ENCODE data around the gene BEST1. TPM values are rescaled to one million over a fixed set of nuclear protein-coding genes. Genes with fewer than 3 reads are reported as not detected.
"Not testable (repeated sequence)": the region's sequence is repeated elsewhere in the genome, so short reads cannot be mapped to it uniquely, and the experiment has no call there.

The BEST1 gene
- total RNA-seq, 2 donors from 2014 or later, result 0.58 to 0.77 TPM

GRCh38 chr11:61996933-61997332 lies 46.8 kb downstream of the BEST1 start:
- Histone ChIP-seq H3K4me3 (no peak overlapping the region), H3K4me1 (peaks cover 5% of the 10 kb centered on the region), H3K9ac (ENCODE audit: low read depth in 2 of 2, low read length in 2 of 2) (no peak overlapping the region), H3K36me3 (no peaks in the 10 kb centered on the region), H3K9me3 (no peaks in the 10 kb centered on the region), H3K27me3 (no peaks in the 10 kb centered on the region), H3K27ac (no peak overlapping the region)
- intact Hi-C loops (cut with DNase I), result no loop called here
- no peak for DNase-seq
- TF ChIP-seq CTCF (IDR thresholded peaks at IDR 0.05), result no peak

GRCh38 chr11:61999141-61999975 lies 49.2 kb downstream of the BEST1 start:
- intact Hi-C loops (cut with DNase I), result no loop called here
- Histone ChIP-seq H3K4me1 (peaks cover 5% of the 10 kb centered on the region), H3K9ac (ENCODE audit: low read depth in 2 of 2, low read length in 2 of 2) (no peak overlapping the region), H3K27me3 (no peaks in the 10 kb centered on the region), H3K27ac (no peak overlapping the region), H3K4me3 (no peak overlapping the region), H3K36me3 (no peaks in the 10 kb centered on the region), H3K9me3 (no peaks in the 10 kb centered on the region)
- no peak for TF ChIP-seq CTCF (IDR thresholded peaks at IDR 0.05)
- DNase-seq, result no peak

GRCh38 chr11:62000539-62001446 lies 50.6 kb downstream of the BEST1 start:
- DNase-seq, result no peak
- TF ChIP-seq CTCF (IDR thresholded peaks at IDR 0.05), result no peak
- Histone ChIP-seq H3K4me3 (no peak overlapping the region), H3K4me1 (peaks cover 5% of the 10 kb centered on the region), H3K27ac (no peak overlapping the region), H3K9ac (ENCODE audit: low read depth in 2 of 2, low read length in 2 of 2) (peak overlapping the region; percentile 43 to 54), H3K9me3 (no peaks in the 10 kb centered on the region), H3K27me3 (no peaks in the 10 kb centered on the region), H3K36me3 (no peaks in the 10 kb centered on the region)
- intact Hi-C loops (cut with DNase I), result no loop called here

GRCh38 chr11:62001450-62002191 lies 51.5 kb downstream of the BEST1 start:
- intact Hi-C loops (cut with DNase I), result no loop called here
- H3K36me3 ChIP-seq, result no peaks in the 10 kb centered on the region
- TF ChIP-seq CTCF (IDR thresholded peaks at IDR 0.05), result no peak
- no peaks in the 10 kb centered on the region for H3K27me3 ChIP-seq
- peak overlapping the region; percentile 42 for H3K27ac ChIP-seq
- H3K9ac ChIP-seq (ENCODE audit: low read depth in 2 of 2, low read length in 2 of 2), result peak overlapping the region; percentile 43 to 54
- DNase-seq, result peak; percentile 84
- no peak overlapping the region for H3K4me3 ChIP-seq
- H3K9me3 ChIP-seq, result no peaks in the 10 kb centered on the region
- peaks cover 5% of the 10 kb centered on the region for H3K4me1 ChIP-seq

GRCh38 chr11:62002283-62002682 lies 52.1 kb downstream of the BEST1 start:
- DNase-seq; H3K4me3 ChIP-seq; H3K4me1 ChIP-seq; H3K27me3 ChIP-seq; H3K9me3 ChIP-seq; intact Hi-C loops (cut with DNase I); H3K9ac ChIP-seq (ENCODE audit: low read depth in 2 of 2, low read length in 2 of 2); H3K36me3 ChIP-seq: not testable (repeated sequence)
- peak overlapping the region; percentile 42 for H3K27ac ChIP-seq

Measured in colonic mucosa (tissue), 4 donors.